K562 (cell line): Measurements from ENCODE around the gene RASL11A.

Experiments used
- ARID3A ChIP-seq: IDR thresholded peaks from 2 replicates; pipeline ENCODE4 v1.6.1; 2012; ENCODE audit warnings: low read depth, low read length, improper control_type of control experiment, borderline replicate concordance
- GABPA ChIP-seq: fragments of 200-800 bp; sonication (Bioruptor generic); conservative IDR thresholded peaks from 2 replicates; pipeline ENCODE4 v1.6.1; 2016; ENCODE audit warnings: low read depth, missing genetic modification characterization, missing compliant biosample characterization
- KDM1A ChIP-seq, 2 experiments: fragments of 450-650 bp; IDR thresholded peaks; 2 replicates each; pipeline ENCODE4 v1.6.1; 2016; ENCODE audit warnings: mild to moderate bottlenecking in 2 of 2
- MXI1 ChIP-seq: IDR thresholded peaks from 2 replicates; pipeline ENCODE4 v1.6.1; 2011; ENCODE audit warnings: low read depth, mild to moderate bottlenecking, improper control_type of control experiment, low read length
- NCOA6 ChIP-seq: fragments of 450-650 bp; IDR thresholded peaks from 2 replicates; pipeline ENCODE4 v1.6.1; 2017; ENCODE audit warnings: mild to moderate bottlenecking
- PCBP1 ChIP-seq: fragments of 200-400 bp; formaldehyde crosslinking; IDR thresholded peaks from 2 replicates; pipeline ENCODE4 v1.6.1; 2018; ENCODE audit warnings: mild to moderate bottlenecking, low read depth, low read length; ENCODE audit not compliant: poor library complexity, severe bottlenecking
- PML ChIP-seq: IDR thresholded peaks from 2 replicates; pipeline ENCODE4 v1.6.1; 2012; ENCODE audit warnings: low read length, inconsistent platforms
- POLR2A ChIP-seq: fragments of 450-650 bp; conservative IDR thresholded peaks from 2 replicates; pipeline ENCODE4 v1.6.1; 2016
- POLR3G ChIP-seq: IDR thresholded peaks from 2 replicates; pipeline ENCODE4 v1.6.1; 2011; ENCODE audit not compliant: insufficient read length, insufficient replicate concordance; ENCODE audit errors: extremely low read depth
- RAD51 ChIP-seq: fragments of 450-650 bp; IDR thresholded peaks from 2 replicates; pipeline ENCODE4 v1.7.1; 2016; ENCODE audit warnings: low read depth, mild to moderate bottlenecking, borderline replicate concordance
- RFX5 ChIP-seq: IDR thresholded peaks from 2 replicates; pipeline ENCODE4 v1.6.1; 2011; ENCODE audit warnings: low read depth, mild to moderate bottlenecking, improper control_type of control experiment, low read length
- SIRT6 ChIP-seq: IDR thresholded peaks from one replicate; pipeline ENCODE4 v1.6.1; 2012; ENCODE audit warnings: low read depth, mild to moderate bottlenecking, control low read depth, inconsistent platforms, low read length, moderate library complexity
- TCF15 ChIP-seq: fragments of 250-450 bp; sonication (Bioruptor Pico); IDR thresholded peaks from 2 replicates; pipeline ENCODE4 v1.8.0; 2022; ENCODE audit warnings: moderate library complexity, mild to moderate bottlenecking, inconsistent platforms

- TF ChIP-seq KDM1A (IDR thresholded peaks at IDR 0.05): no peak
- no peak for TF ChIP-seq MXI1
- TF ChIP-seq RFX5: no peak
- TF ChIP-seq RAD51: no peak
- TF ChIP-seq NCOA6: no peak
- TF ChIP-seq POLR2A: no peak
- TF ChIP-seq TCF15 (CRISPR knock-in tag): no peak
- no peak for TF ChIP-seq PML
- TF ChIP-seq ARID3A: no peak
- no peak for TF ChIP-seq SIRT6
- no peak for TF ChIP-seq PCBP1
- TF ChIP-seq GABPA (tag): no peak
- no peak for TF ChIP-seq POLR3G
These were observed 4.0 kb downstream of the RASL11A start for GRCh38 chr13:27274631-27275030.
